ENCODE results near the gene OR5H14. TPM values are rescaled to one million over a fixed set of nuclear protein-coding genes. Genes with fewer than 3 reads are reported as not detected.

OR5H14 gene
- polyA plus RNA-seq, 1 donor from 2014 or later = not detected

DNA sequence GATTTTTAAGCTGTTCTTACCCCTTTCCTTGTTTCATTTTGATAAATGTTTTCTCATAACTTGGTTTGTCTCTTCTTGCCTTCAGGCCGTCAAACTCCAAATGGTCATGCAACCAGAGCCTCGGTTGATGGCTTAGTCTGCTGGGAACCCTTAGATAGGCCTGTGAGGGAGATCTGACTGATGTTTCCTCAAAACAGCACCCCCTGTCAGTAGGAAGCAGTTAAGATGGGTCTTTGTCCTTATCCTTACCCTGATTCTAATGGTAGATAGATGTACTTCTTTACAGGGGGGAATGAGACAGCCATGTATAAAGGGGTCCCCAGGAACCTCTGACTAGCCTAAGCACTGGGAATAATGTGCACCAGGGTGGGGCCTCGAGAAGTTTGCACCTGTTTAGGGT, 33.0 kb upstream of the OR5H14 start:
- Histone ChIP-seq H3K4me2 (ENCODE audit: low read length) (no peak overlapping the region), H3K36me3 (ENCODE audit: insufficient read depth, low read length) (no peaks in the 10 kb centered on the region), H4K20me1 (ENCODE audit: insufficient read depth) (no peaks in the 10 kb centered on the region), H3K9me3 (ENCODE audit: low read length) (no peaks in the 10 kb centered on the region), H3K9me2 (ENCODE audit: insufficient read depth, low read length) (no peaks in the 10 kb centered on the region), H3F3A (ENCODE audit: insufficient read depth, low read length, poor library complexity, severe bottlenecking) (no peaks in the 10 kb centered on the region), H3K79me2 (replicated peaks; ENCODE audit: insufficient read depth, low read length) (no peaks in the 10 kb centered on the region), H3K27ac (ENCODE audit: low read length) (no peak overlapping the region), H3K9ac (ENCODE audit: low read length) (no peak overlapping the region), H3K27me3 (ENCODE audit: insufficient read depth, low read depth, low read length) (no peaks in the 10 kb centered on the region), H2AFZ (ENCODE audit: low read depth, low read length) (no peak overlapping the region), H3K4me3 (ENCODE audit: low read length) (no peak overlapping the region)
- TF ChIP-seq POLR2AphosphoS5 (IDR thresholded peaks at IDR 0.05) (no peak), RAD21 (conservative IDR thresholded peaks at IDR 0.05) (no peak), EZH2 (IDR thresholded peaks at IDR 0.05; ENCODE audit: borderline replicate concordance, insufficient read depth, low read length, poor library complexity, severe bottlenecking) (no peak), MXI1 (conservative IDR thresholded peaks at IDR 0.05; ENCODE audit: poor library complexity, severe bottlenecking) (no peak), SMC3 (conservative IDR thresholded peaks at IDR 0.05; ENCODE audit: poor library complexity) (no peak), EP300 (conservative IDR thresholded peaks at IDR 0.05; ENCODE audit: poor library complexity, severe bottlenecking) (no peak), TAF1 (IDR thresholded peaks at IDR 0.05; ENCODE audit: low read depth) (no peak)
- TF ChIP-seq, protein P1, sequence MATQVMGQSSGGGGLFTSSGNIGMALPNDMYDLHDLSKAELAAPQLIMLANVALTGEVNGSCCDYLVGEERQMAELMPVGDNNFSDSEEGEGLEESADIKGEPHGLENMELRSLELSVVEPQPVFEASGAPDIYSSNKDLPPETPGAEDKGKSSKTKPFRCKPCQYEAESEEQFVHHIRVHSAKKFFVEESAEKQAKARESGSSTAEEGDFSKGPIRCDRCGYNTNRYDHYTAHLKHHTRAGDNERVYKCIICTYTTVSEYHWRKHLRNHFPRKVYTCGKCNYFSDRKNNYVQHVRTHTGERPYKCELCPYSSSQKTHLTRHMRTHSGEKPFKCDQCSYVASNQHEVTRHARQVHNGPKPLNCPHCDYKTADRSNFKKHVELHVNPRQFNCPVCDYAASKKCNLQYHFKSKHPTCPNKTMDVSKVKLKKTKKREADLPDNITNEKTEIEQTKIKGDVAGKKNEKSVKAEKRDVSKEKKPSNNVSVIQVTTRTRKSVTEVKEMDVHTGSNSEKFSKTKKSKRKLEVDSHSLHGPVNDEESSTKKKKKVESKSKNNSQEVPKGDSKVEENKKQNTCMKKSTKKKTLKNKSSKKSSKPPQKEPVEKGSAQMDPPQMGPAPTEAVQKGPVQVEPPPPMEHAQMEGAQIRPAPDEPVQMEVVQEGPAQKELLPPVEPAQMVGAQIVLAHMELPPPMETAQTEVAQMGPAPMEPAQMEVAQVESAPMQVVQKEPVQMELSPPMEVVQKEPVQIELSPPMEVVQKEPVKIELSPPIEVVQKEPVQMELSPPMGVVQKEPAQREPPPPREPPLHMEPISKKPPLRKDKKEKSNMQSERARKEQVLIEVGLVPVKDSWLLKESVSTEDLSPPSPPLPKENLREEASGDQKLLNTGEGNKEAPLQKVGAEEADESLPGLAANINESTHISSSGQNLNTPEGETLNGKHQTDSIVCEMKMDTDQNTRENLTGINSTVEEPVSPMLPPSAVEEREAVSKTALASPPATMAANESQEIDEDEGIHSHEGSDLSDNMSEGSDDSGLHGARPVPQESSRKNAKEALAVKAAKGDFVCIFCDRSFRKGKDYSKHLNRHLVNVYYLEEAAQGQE (IDR thresholded peaks at IDR 0.05; ENCODE audit: borderline replicate concordance) = no peak
- TF ChIP-seq, protein P2, sequence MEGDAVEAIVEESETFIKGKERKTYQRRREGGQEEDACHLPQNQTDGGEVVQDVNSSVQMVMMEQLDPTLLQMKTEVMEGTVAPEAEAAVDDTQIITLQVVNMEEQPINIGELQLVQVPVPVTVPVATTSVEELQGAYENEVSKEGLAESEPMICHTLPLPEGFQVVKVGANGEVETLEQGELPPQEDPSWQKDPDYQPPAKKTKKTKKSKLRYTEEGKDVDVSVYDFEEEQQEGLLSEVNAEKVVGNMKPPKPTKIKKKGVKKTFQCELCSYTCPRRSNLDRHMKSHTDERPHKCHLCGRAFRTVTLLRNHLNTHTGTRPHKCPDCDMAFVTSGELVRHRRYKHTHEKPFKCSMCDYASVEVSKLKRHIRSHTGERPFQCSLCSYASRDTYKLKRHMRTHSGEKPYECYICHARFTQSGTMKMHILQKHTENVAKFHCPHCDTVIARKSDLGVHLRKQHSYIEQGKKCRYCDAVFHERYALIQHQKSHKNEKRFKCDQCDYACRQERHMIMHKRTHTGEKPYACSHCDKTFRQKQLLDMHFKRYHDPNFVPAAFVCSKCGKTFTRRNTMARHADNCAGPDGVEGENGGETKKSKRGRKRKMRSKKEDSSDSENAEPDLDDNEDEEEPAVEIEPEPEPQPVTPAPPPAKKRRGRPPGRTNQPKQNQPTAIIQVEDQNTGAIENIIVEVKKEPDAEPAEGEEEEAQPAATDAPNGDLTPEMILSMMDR (IDR thresholded peaks at IDR 0.05; ENCODE audit: poor library complexity, severe bottlenecking) = no peak

DNA sequence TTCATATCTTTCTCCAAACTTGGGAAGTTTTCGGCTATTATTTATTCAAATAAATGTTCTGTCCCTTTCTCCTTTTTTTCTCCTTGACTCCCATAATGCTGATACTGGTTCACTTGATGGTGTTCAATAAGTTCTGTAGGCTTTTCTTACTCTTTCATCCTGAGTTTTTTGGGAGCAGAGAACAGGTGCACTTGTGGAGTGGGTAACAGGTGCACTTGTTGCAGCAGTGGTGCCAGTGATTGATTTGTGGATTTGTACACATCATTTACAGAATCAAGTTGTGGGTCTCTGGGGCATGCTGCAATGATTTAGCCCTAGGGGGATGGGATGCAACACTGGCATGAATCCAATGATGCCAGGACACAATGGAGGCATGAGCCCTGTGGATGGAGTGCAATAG, 31.6 kb upstream of the OR5H14 start:
- Histone ChIP-seq H3K9me2 (ENCODE audit: insufficient read depth, low read length) (no peaks in the 10 kb centered on the region), H4K20me1 (ENCODE audit: insufficient read depth) (no peaks in the 10 kb centered on the region), H3K36me3 (ENCODE audit: insufficient read depth, low read length) (no peaks in the 10 kb centered on the region), H3F3A (ENCODE audit: insufficient read depth, low read length, poor library complexity, severe bottlenecking) (no peaks in the 10 kb centered on the region), H3K27ac (ENCODE audit: low read length) (no peak overlapping the region), H3K4me2 (ENCODE audit: low read length) (no peak overlapping the region), H3K79me2 (replicated peaks; ENCODE audit: insufficient read depth, low read length) (no peaks in the 10 kb centered on the region), H3K27me3 (ENCODE audit: insufficient read depth, low read depth, low read length) (no peaks in the 10 kb centered on the region), H3K4me3 (ENCODE audit: low read length) (no peak overlapping the region), H2AFZ (ENCODE audit: low read depth, low read length) (no peak overlapping the region), H3K9me3 (ENCODE audit: low read length) (no peaks in the 10 kb centered on the region), H3K9ac (ENCODE audit: low read length) (no peak overlapping the region)
- no peak for TF ChIP-seq MXI1 (conservative IDR thresholded peaks at IDR 0.05; ENCODE audit: poor library complexity, severe bottlenecking)
- TF ChIP-seq, protein P1 (IDR thresholded peaks at IDR 0.05; ENCODE audit: borderline replicate concordance) = no peak
